ENCODE results near the gene OAT.

OAT gene

DNA sequence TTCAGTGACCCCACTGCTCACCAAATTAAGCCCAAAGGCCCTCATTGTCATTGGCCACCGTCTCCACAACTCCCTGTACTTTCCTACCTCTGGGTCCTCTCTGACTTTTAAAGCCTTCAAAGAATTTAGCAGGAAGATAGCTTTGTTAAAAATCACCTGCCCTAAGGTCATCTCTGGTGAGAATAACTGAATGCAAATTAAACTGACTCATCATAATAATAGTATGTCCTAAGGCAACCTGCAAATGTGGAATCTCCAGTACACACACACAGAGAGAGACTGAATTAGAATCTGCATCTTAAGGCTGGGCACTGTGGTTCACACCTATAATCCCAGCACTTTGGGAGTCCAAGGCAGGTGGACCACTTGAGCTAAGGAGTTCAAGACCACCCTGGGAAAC, 24.1 kb downstream of the OAT start:
- Histone ChIP-seq H2BK120ac (ENCODE audit: low read depth, low read length) (no peak overlapping the region), H3K4me3 (ENCODE audit: insufficient read depth in 1 of 2, low read depth in 1 of 2, low read length in 2 of 2) (no peak overlapping the region), H3K4me2 (ENCODE audit: low read length, poor library complexity, severe bottlenecking) (no peak overlapping the region), H2AK5ac (ENCODE audit: low read length, severe bottlenecking) (no peak overlapping the region), H4K8ac (ENCODE audit: low read length) (no peak overlapping the region), H3K9ac (ENCODE audit: low read length) (no peak overlapping the region), H3K23ac (ENCODE audit: low read length in 2 of 2) (no peak overlapping the region), H2AFZ (ENCODE audit: low read depth, low read length) (no peak overlapping the region), H3K36me3 (ENCODE audit: control insufficient read depth in 1 of 2, insufficient read depth in 2 of 2, low read depth in 1 of 2, low read length in 2 of 2) (peaks cover 10 to 27% of the 10 kb centered on the region in 2 experiments), H2BK12ac (ENCODE audit: low read length in 2 of 2) (no peak overlapping the region), H2BK5ac (ENCODE audit: low read depth, low read length, poor library complexity, severe bottlenecking) (no peak overlapping the region), H3K9me3 (ENCODE audit: control insufficient read depth, low read length) (no peaks in the 10 kb centered on the region), H3K27me3 (ENCODE audit: control insufficient read depth in 1 of 2, insufficient read depth in 1 of 2, low read length in 2 of 2) (peaks cover 0 to 6% of the 10 kb centered on the region in 2 experiments), H3K14ac (ENCODE audit: low read length in 2 of 2) (no peak overlapping the region), H3K79me1 (replicated peaks; ENCODE audit: low read length, poor library complexity, severe bottlenecking) (no peaks in the 10 kb centered on the region), H4K91ac (ENCODE audit: low read length) (no peak overlapping the region), H2BK15ac (ENCODE audit: low read depth, poor library complexity, severe bottlenecking) (no peak overlapping the region), H3K18ac (ENCODE audit: low read depth in 1 of 2, low read length in 2 of 2) (no peak overlapping the region), H3K4me1 (ENCODE audit: control insufficient read depth, insufficient read depth, low read depth, low read length) (peaks cover 7% of the 10 kb centered on the region), H3K4ac (ENCODE audit: low read depth in 1 of 2, low read length in 2 of 2) (no peak overlapping the region), H3K27ac (ENCODE audit: low read length, poor library complexity, severe bottlenecking) (no peak overlapping the region)
- DNase-seq: no peak
- WGBS: 80% methylated on average over 1 of the region's 1 CpG

DNA sequence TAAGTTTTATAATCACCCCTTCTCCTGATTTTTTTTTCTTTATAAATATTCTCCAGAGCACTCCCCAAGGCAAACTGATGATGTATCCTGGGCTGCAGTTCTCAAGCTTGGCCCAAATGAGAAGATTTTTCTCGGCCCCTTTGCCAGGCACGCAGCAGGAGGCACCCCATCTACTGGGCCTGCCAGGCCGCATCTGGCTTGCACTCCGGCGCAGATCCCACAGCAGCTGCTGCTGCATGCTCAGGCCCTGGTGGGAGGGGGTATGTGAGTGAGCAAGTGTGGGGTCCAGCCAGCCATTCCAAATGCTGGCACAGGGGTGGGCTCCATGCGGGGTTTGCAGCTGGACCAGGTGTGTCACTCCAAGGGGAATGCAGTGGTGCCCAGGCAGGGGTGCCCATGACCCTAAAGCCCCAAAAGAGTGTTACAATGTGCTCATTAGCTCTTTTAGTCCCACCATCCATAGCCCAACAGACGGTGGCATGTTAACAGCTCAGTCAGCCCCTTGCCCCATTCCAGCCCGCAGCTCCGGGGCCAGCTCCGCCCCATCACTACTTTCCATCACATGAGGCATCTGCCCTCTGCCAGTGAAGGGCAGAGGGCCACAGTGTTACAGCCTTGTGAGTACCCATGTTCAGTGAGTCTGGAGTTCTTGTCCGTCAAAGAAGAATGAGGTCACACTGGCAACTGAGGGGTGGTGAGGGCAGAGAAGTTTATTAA, 25.9 kb downstream of the OAT start:
- Histone ChIP-seq H4K8ac (ENCODE audit: low read length) (peak overlapping the region; percentile 60), H3K27me3 (ENCODE audit: control insufficient read depth in 1 of 2, insufficient read depth in 1 of 2, low read length in 2 of 2) (peaks cover 0 to 7% of the 10 kb centered on the region in 2 experiments), H3K27ac (ENCODE audit: low read length, poor library complexity, severe bottlenecking) (no peak overlapping the region), H3K4me2 (ENCODE audit: low read length, poor library complexity, severe bottlenecking) (no peak overlapping the region), H2AFZ (ENCODE audit: low read depth, low read length) (no peak overlapping the region), H3K9ac (ENCODE audit: low read length) (no peak overlapping the region), H2AK5ac (ENCODE audit: low read length, severe bottlenecking) (no peak overlapping the region), H2BK5ac (ENCODE audit: low read depth, low read length, poor library complexity, severe bottlenecking) (no peak overlapping the region), H3K4me1 (ENCODE audit: control insufficient read depth, insufficient read depth, low read depth, low read length) (peaks cover 15% of the 10 kb centered on the region), H3K4me3 (ENCODE audit: insufficient read depth in 1 of 2, low read depth in 1 of 2, low read length in 2 of 2) (no peak overlapping the region), H3K36me3 (ENCODE audit: control insufficient read depth in 1 of 2, insufficient read depth in 2 of 2, low read depth in 1 of 2, low read length in 2 of 2) (peaks cover 2 to 15% of the 10 kb centered on the region in 2 experiments), H2BK120ac (ENCODE audit: low read depth, low read length) (no peak overlapping the region), H3K9me3 (ENCODE audit: control insufficient read depth, low read length) (no peaks in the 10 kb centered on the region), H2BK12ac (ENCODE audit: low read length in 2 of 2) (no peak overlapping the region), H2BK15ac (ENCODE audit: low read depth, poor library complexity, severe bottlenecking) (no peak overlapping the region), H3K79me1 (replicated peaks; ENCODE audit: low read length, poor library complexity, severe bottlenecking) (no peaks in the 10 kb centered on the region), H3K14ac (ENCODE audit: low read length in 2 of 2) (no peak overlapping the region), H4K91ac (ENCODE audit: low read length) (no peak overlapping the region), H3K23ac (ENCODE audit: low read length in 2 of 2) (no peak overlapping the region), H3K4ac (ENCODE audit: low read depth in 1 of 2, low read length in 2 of 2) (no peak overlapping the region), H3K18ac (ENCODE audit: low read depth in 1 of 2, low read length in 2 of 2) (no peak overlapping the region)
- 91% methylated on average over 11 of the region's 11 CpGs for WGBS
- DNase-seq: no peak

DNA sequence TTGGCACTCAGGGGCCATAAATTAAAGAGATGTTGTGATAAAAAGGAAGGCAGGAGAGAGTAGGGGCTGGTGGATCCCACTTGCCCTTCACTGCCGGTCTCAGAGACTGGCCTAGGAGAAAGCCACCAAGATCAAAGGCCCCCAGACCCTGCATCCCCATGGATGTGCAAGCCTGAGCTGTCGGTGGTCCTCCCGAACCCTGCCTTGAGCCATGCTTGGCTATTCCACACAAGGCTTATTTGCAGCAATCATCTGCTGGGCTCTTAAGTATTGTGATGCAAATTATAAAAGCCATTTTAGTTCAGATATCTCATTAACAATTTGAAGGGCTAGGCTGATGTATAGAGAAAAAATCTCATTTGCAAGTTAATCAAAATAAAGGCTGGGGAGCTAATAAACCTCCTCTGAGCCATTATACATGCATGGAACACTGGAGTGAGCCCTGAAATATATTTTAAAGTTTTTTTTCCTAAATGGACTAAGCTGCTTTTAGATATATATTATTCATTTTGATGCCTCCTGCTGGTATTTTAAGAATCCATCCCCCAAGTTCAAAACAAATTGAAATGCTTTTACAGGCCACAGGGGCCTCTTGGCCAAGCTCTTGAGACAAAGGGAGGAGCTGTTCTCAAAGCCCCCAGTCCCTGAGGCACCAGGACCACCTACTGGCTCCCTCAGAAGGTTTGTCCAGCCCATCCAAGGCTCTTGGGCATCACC, 28.1 kb downstream of the OAT start:
- no peak overlapping the region for H3K14ac ChIP-seq (ENCODE audit: low read length in 2 of 2)
- DNase-seq: no peak
- H3K36me3 ChIP-seq (ENCODE audit: control insufficient read depth in 1 of 2, insufficient read depth in 2 of 2, low read depth in 1 of 2, low read length in 2 of 2): no peaks in the 10 kb centered on the region
- peaks cover 0 to 10% of the 10 kb centered on the region in 2 experiments for H3K27me3 ChIP-seq (ENCODE audit: control insufficient read depth in 1 of 2, insufficient read depth in 1 of 2, low read length in 2 of 2)
- no peak overlapping the region for H4K8ac ChIP-seq (ENCODE audit: low read length)
- no peak overlapping the region for H3K18ac ChIP-seq (ENCODE audit: low read depth in 1 of 2, low read length in 2 of 2)
- H3K27ac ChIP-seq (ENCODE audit: low read length, poor library complexity, severe bottlenecking): no peak overlapping the region
- H3K4me3 ChIP-seq (ENCODE audit: insufficient read depth in 1 of 2, low read depth in 1 of 2, low read length in 2 of 2): no peak overlapping the region
- H3K9me3 ChIP-seq (ENCODE audit: control insufficient read depth, low read length): no peaks in the 10 kb centered on the region
- H2BK120ac ChIP-seq (ENCODE audit: low read depth, low read length): no peak overlapping the region
- H4K91ac ChIP-seq (ENCODE audit: low read length): no peak overlapping the region
- H3K23ac ChIP-seq (ENCODE audit: low read length in 2 of 2): no peak overlapping the region
- no peak overlapping the region for H2BK15ac ChIP-seq (ENCODE audit: low read depth, poor library complexity, severe bottlenecking)
- no peak overlapping the region for H2BK12ac ChIP-seq (ENCODE audit: low read length in 2 of 2)
- H2AK5ac ChIP-seq (ENCODE audit: low read length, severe bottlenecking): no peak overlapping the region
- H3K4me1 ChIP-seq (ENCODE audit: control insufficient read depth, insufficient read depth, low read depth, low read length): peaks cover 19% of the 10 kb centered on the region
- no peak overlapping the region for H3K4ac ChIP-seq (ENCODE audit: low read depth in 1 of 2, low read length in 2 of 2)
- 68% methylated on average over 2 of the region's 3 CpGs for WGBS
- H3K4me2 ChIP-seq (ENCODE audit: low read length, poor library complexity, severe bottlenecking): no peak overlapping the region
- no peaks in the 10 kb centered on the region for H3K79me1 ChIP-seq (replicated peaks; ENCODE audit: low read length, poor library complexity, severe bottlenecking)
- H2AFZ ChIP-seq (ENCODE audit: low read depth, low read length): no peak overlapping the region
- H2BK5ac ChIP-seq (ENCODE audit: low read depth, low read length, poor library complexity, severe bottlenecking): no peak overlapping the region
- H3K9ac ChIP-seq (ENCODE audit: low read length): no peak overlapping the region

DNA sequence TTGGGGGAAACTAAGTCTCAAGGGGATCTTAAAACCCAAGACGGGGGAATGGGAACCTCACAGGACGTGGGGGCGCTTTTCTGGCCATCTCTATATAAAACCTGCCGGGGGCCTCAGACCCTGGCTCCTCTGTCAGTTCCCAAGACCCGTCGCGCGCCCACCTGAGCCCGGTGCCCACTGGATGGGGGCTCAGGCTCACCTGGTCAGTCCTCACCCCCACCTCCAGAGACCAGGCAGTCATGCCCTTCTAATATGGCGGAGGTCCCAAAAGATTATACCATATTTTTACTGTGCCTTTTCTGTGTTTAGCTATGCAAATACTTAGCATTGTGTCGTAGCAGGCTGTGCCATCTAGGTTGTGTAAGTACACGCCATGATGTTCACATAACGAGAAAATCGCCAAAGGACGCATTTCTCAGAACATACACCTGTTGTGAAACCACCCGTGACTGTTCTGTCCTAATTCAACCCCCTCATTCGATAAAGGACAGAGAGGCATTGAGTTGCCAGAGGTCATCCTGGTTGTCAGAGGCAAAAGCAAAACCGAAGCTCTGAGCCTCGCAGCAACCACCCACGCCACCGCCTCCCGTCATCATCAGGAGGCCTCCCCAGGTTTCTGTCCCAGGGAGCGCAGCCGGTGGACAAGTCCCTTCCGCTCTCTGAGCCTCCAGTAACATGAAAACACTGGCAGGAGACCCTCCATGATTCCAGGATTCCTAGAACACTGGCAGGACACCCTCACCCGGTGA, 28.9 kb downstream of the OAT start:
- Histone ChIP-seq H3K79me1 (replicated peaks; ENCODE audit: low read length, poor library complexity, severe bottlenecking) (no peaks in the 10 kb centered on the region), H3K4me3 (ENCODE audit: insufficient read depth in 1 of 2, low read depth in 1 of 2, low read length in 2 of 2) (no peak overlapping the region), H3K27ac (ENCODE audit: low read length, poor library complexity, severe bottlenecking) (no peak overlapping the region), H3K18ac (ENCODE audit: low read depth in 1 of 2, low read length in 2 of 2) (peak overlapping the region in 1 of 2 experiments; percentile 81), H4K91ac (ENCODE audit: low read length) (peak overlapping the region; percentile 74), H2AFZ (ENCODE audit: low read depth, low read length) (no peak overlapping the region), H3K4ac (ENCODE audit: low read depth in 1 of 2, low read length in 2 of 2) (peak overlapping the region; percentile 13 to 75), H3K9me3 (ENCODE audit: control insufficient read depth, low read length) (no peaks in the 10 kb centered on the region), H3K23ac (ENCODE audit: low read length in 2 of 2) (no peak overlapping the region), H2AK5ac (ENCODE audit: low read length, severe bottlenecking) (no peak overlapping the region), H3K27me3 (ENCODE audit: control insufficient read depth in 1 of 2, insufficient read depth in 1 of 2, low read length in 2 of 2) (peaks cover 0 to 10% of the 10 kb centered on the region in 2 experiments), H3K4me1 (ENCODE audit: control insufficient read depth, insufficient read depth, low read depth, low read length) (peaks cover 18% of the 10 kb centered on the region), H3K4me2 (ENCODE audit: low read length, poor library complexity, severe bottlenecking) (peak overlapping the region; percentile 77), H2BK5ac (ENCODE audit: low read depth, low read length, poor library complexity, severe bottlenecking) (no peak overlapping the region), H2BK120ac (ENCODE audit: low read depth, low read length) (peak overlapping the region; percentile 82), H2BK15ac (ENCODE audit: low read depth, poor library complexity, severe bottlenecking) (peak overlapping the region; percentile 3), H3K14ac (ENCODE audit: low read length in 2 of 2) (no peak overlapping the region), H4K8ac (ENCODE audit: low read length) (peak overlapping the region; percentile 88), H3K9ac (ENCODE audit: low read length) (peak overlapping the region; percentile 81), H3K36me3 (ENCODE audit: control insufficient read depth in 1 of 2, insufficient read depth in 2 of 2, low read depth in 1 of 2, low read length in 2 of 2) (no peaks in the 10 kb centered on the region), H2BK12ac (ENCODE audit: low read length in 2 of 2) (peak overlapping the region in 1 of 2 experiments; percentile 56)
- whole genome bisulfite sequencing: 90% methylated on average over 26 of the region's 26 CpGs
- no peak for DNase-seq

Measured in mesenchymal stem cell (in vitro differentiated cells and primary cell).